GM12878 (cell line): ENCODE results near the gene VMAC. TPM values are rescaled to one million over a fixed set of nuclear protein-coding genes. Genes with fewer than 3 reads are reported as not detected.

Experiments
- ATAC-seq: fragments of 200-7000 bp; cut with Tn5 transposase; 3 replicates; pipeline ENCODE4 v1.9.1; 2020; ENCODE audit warnings: mild to moderate bottlenecking, moderate library complexity
- BruUV-seq: library from RNA; stranded (reverse); fragments of 400-500 nt; replicated peaks from 2 replicates; lab custom pipeline; 2021; lab: Mats Ljungman, UMichigan
- CTCF ChIA-PET: fragments of 300-600 bp; sonication (Branson Sonifier 250); formaldehyde crosslinking; extraction: SDS; loops from one replicate; lab custom pipeline; 2021; ENCODE audit warnings: inconsistent platforms; lab: Yijun Ruan, JAX
- POLR2A ChIA-PET: fragments of 350-600 bp; formaldehyde crosslinking; extraction: SDS; loops from one replicate; lab custom pipeline; 2021; ENCODE audit warnings: inconsistent platforms; lab: Charles Lee
- RAD21 ChIA-PET: fragments of 300-600 bp; sonication (Branson Sonifier 250); formaldehyde crosslinking; loops from one replicate; lab custom pipeline; 2023; ENCODE audit warnings: antibody characterized with exemption; ENCODE audit not compliant: unreplicated experiment; lab: Charles Lee
- SMC1A ChIA-PET: fragments of 300-600 bp; sonication (Branson Sonifier 250); formaldehyde crosslinking; loops from one replicate; lab custom pipeline; 2023; ENCODE audit not compliant: unreplicated experiment, uncharacterized antibody; lab: Charles Lee
- DNase-seq: peaks from one replicate; pipeline ENCODE4 v3.0.0-alpha.2; 2011; ENCODE audit warnings: low read depth, low spot score
- FAIRE-seq: peaks from 3 replicates; lab custom pipeline; 2011; peaks lifted over from hg19 to GRCh38; lab: Jason Lieb, UNC
- H2AFZ ChIP-seq: 2 replicates; pipeline ENCODE4 v1.6.0; 2011; ENCODE audit warnings: low read depth, low read length, control low read depth; ENCODE audit not compliant: control insufficient read depth
- H3K27ac ChIP-seq: 2 replicates; pipeline ENCODE4 v1.5.1; 2011; ENCODE audit warnings: control low read depth; ENCODE audit not compliant: control insufficient read depth, insufficient read depth
- H3K27me3 ChIP-seq, 2 experiments: replicated peaks in 1 of 2; 2 replicates each; pipeline versions ENCODE4 v1.6.0 to v1.6.1; 2011; ENCODE audit warnings: low read length in 1 of 2; ENCODE audit not compliant: control insufficient read depth in 2 of 2, insufficient read depth in 2 of 2
- H3K36me3 ChIP-seq, 2 experiments: 2 replicates each; pipeline ENCODE4 v1.5.1; 2011; ENCODE audit warnings: low read length in 1 of 2; ENCODE audit not compliant: control insufficient read depth in 2 of 2, insufficient read depth in 2 of 2
- H3K4me1 ChIP-seq: 2 replicates; pipeline ENCODE4 v1.6.1; 2011; ENCODE audit warnings: mild to moderate bottlenecking, low read length, moderate library complexity, mixed read lengths; ENCODE audit not compliant: control insufficient read depth, insufficient read depth
- H3K4me2 ChIP-seq: 2 replicates; pipeline ENCODE4 v1.6.0; 2011; ENCODE audit warnings: control low read depth; ENCODE audit not compliant: control insufficient read depth, insufficient read depth
- H3K4me3 ChIP-seq: fragments of 200-600 bp; sonication (generic); 2 replicates; pipeline ENCODE4 v1.5.1; 2016
- H3K79me2 ChIP-seq: 2 replicates; pipeline ENCODE4 v1.6.0; 2011; ENCODE audit warnings: low read length; ENCODE audit not compliant: control insufficient read depth, insufficient read depth
- H3K9ac ChIP-seq: 2 replicates; pipeline ENCODE4 v1.8.0; 2011; ENCODE audit warnings: low read length, control low read depth, mixed read lengths; ENCODE audit not compliant: control insufficient read depth, insufficient read depth
- H3K9me3 ChIP-seq: replicated peaks from 3 replicates; pipeline ENCODE4 v1.5.1; 2011; ENCODE audit warnings: mild to moderate bottlenecking, low read length; ENCODE audit not compliant: control insufficient read depth, insufficient read depth
- H4K20me1 ChIP-seq: 2 replicates; pipeline ENCODE4 v1.6.0; 2011; ENCODE audit not compliant: control insufficient read depth, insufficient read depth
- ZNF687 ChIP-seq: fragments of 450-650 bp; IDR thresholded peaks from 2 replicates; pipeline ENCODE4 v1.6.1; 2017; ENCODE audit warnings: mild to moderate bottlenecking, moderate library complexity
- WGBS: methylation state at CpG from one replicate; pipeline ENCODE4 v1.1.6; 2016; ENCODE audit warnings: low lambda C conversion rate; ENCODE audit not compliant: insufficient replicate concordance, insufficient coverage; ENCODE audit errors: missing lambda C conversion rate; 5-methylcytosine and 5-hydroxymethylcytosine counted together
- in situ Hi-C: fragments of 300-500 bp; cut with MboI; formaldehyde crosslinking; loops from 9 replicates; pipeline ENCODE4 v1.14.3; 2018; ENCODE audit warnings: mixed read lengths
- intact Hi-C: fragments of 100-400 bp; cut with micrococcal nuclease; formaldehyde crosslinking; loops from one replicate; pipeline ENCODE4 v1.14.2; 2022; ENCODE audit not compliant: unreplicated experiment
- polyA plus RNA-seq, 11 experiments: library from polyadenylated mRNA; depleted of rRNA in 4 of 11; unstranded in 6 of 11; stranded (reverse) in 5 of 11; fragments of >200 nt; fragmentation: Nextera tagmentation in 4 of 11; fragmentation: Illumina TruSeq in 1 of 11; extraction: Ambion mirVana in 4 of 11; extraction: Trizol in 1 of 11; gene quantifications; 1 replicate in 1 of 11; 2 replicates in 10 of 11; pipeline versions ENCODE4 v1.2.1 to v1.2.3, GENCODE V29; 2011 to 2016; ENCODE audit warnings: inconsistent platforms in 2 of 11, missing spikeins in 2 of 11, low read depth in 1 of 11
- total RNA-seq, 4 experiments: library from RNA; depleted of rRNA in 3 of 4; stranded (reverse); fragments of >200 nt in 3 of 4; fragmentation: Illumina TruSeq in 1 of 4; extraction: Trizol in 1 of 4; gene quantifications; 2 replicates each; pipeline versions ENCODE4 v1.2.1 to v1.2.3, GENCODE V29; 2013 to 2021

VMAC gene
- total and polyA plus RNA-seq, 10 of the 15 experiments (the other 5 are each of a cell fraction or from before 2014, with no cell fraction given) = 0.18 to 6.8 (median 1.8) TPM

GRCh38 chr19:5914358-5914774 lies 9.7 kb downstream of the VMAC start:
- no peaks in the 10 kb centered on the region for H3K27me3 ChIP-seq
- no peak for DNase-seq
- no peak for FAIRE-seq
- no peaks in the 10 kb centered on the region for H3K4me1 ChIP-seq
- no peaks in the 10 kb centered on the region for H4K20me1 ChIP-seq
- H3K9ac ChIP-seq = no peak overlapping the region
- H3K4me3 ChIP-seq = no peak overlapping the region
- ChIA-PET POLR2A (no interaction called here), SMC1A (no interaction called here), RAD21 (no interaction called here), CTCF (no interaction called here)
- WGBS = 89% methylated on average over 22 of the region's 22 CpGs
- in situ Hi-C loops = no loop called here
- H3K36me3 ChIP-seq = peaks cover 3 to 27% of the 10 kb centered on the region in 2 experiments; a peak in 3 of 4 replicates
- intact Hi-C loops = no loop called here
- no peak for TF ChIP-seq ZNF687
- H3K27ac ChIP-seq = no peak overlapping the region
- no peak for ATAC-seq
- H2AFZ ChIP-seq = no peak overlapping the region
- H3K4me2 ChIP-seq = no peak overlapping the region
- no TSS peak for BruUV-seq
- H3K79me2 ChIP-seq = no peaks in the 10 kb centered on the region
- no peaks in the 10 kb centered on the region for H3K9me3 ChIP-seq
